ENCODE measurements around the gene DLG1.

- no peak for TF ChIP-seq POLR2AphosphoS5 (IDR thresholded peaks at IDR 0.05)
- no peak for TF ChIP-seq POLR2A (IDR thresholded peaks at IDR 0.05)
- TF ChIP-seq CTCF (IDR thresholded peaks at IDR 0.05), result no peak
- TF ChIP-seq EP300 (IDR thresholded peaks at IDR 0.05), result no peak
These were observed 50.1 kb downstream of the DLG1 start for GRCh38 chr3:197248341-197248740.

Measured in stomach (tissue), 4 donors.